Hepatocyte (in vitro differentiated cells): ENCODE measurements around the gene C4orf17. TPM values are rescaled to one million over a fixed set of nuclear protein-coding genes. Genes with fewer than 3 reads are reported as not detected.
"Not testable (repeated sequence)": the region's sequence is repeated elsewhere in the genome, so short reads cannot be mapped to it uniquely, and the experiment has no call there.

Source experiments
- DNase-seq: peaks from one replicate; pipeline ENCODE4 v3.0.0-alpha.2; 2016; ENCODE audit warnings: low spot score
- H2AFZ ChIP-seq: fragments of 200-600 bp; sonication (generic); 2 replicates; pipeline ENCODE4 v1.6.0; 2016; ENCODE audit warnings: antibody characterized with exemption, mild to moderate bottlenecking
- H3K27ac ChIP-seq: fragments of 200-600 bp; sonication (generic); 2 replicates; pipeline ENCODE4 v1.5.1; 2016; ENCODE audit warnings: mild to moderate bottlenecking
- H3K27me3 ChIP-seq: fragments of 200-600 bp; sonication (generic); 2 replicates; pipeline ENCODE4 v1.6.1; 2016
- H3K36me3 ChIP-seq: fragments of 200-600 bp; sonication (generic); replicated peaks from 2 replicates; pipeline ENCODE4 v1.5.1; 2016; ENCODE audit warnings: low read depth; ENCODE audit not compliant: insufficient read depth
- H3K4me1 ChIP-seq: fragments of 200-600 bp; sonication (generic); 2 replicates; pipeline ENCODE4 v1.5.1; 2016; ENCODE audit warnings: mild to moderate bottlenecking, moderate library complexity; ENCODE audit not compliant: insufficient read depth
- H3K4me2 ChIP-seq: fragments of 200-600 bp; sonication (generic); 2 replicates; pipeline ENCODE4 v1.6.0; 2016
- H3K4me3 ChIP-seq: fragments of 200-600 bp; sonication (generic); 2 replicates; pipeline ENCODE4 v1.5.1; 2016; ENCODE audit warnings: mild to moderate bottlenecking
- H3K79me2 ChIP-seq: fragments of 200-600 bp; sonication (generic); 2 replicates; pipeline ENCODE4 v1.6.0; 2017; ENCODE audit warnings: mild to moderate bottlenecking
- H3K9me2 ChIP-seq: fragments of 200-600 bp; sonication (generic); replicated peaks from 2 replicates; pipeline ENCODE4 v1.6.0; 2017; ENCODE audit warnings: mild to moderate bottlenecking; ENCODE audit not compliant: insufficient read depth
- H3K9me3 ChIP-seq: fragments of 200-600 bp; sonication (generic); 2 replicates; pipeline ENCODE4 v1.5.1; 2016; ENCODE audit warnings: low read depth, mild to moderate bottlenecking
- H4K20me1 ChIP-seq: fragments of 200-600 bp; sonication (generic); 2 replicates; pipeline ENCODE4 v1.6.0; 2016; ENCODE audit warnings: mild to moderate bottlenecking; ENCODE audit not compliant: insufficient read depth, poor library complexity, severe bottlenecking
- EZH2 ChIP-seq: fragments of 200-600 bp; sonication (generic); IDR thresholded peaks from 2 replicates; pipeline ENCODE4 v1.6.1; 2016; ENCODE audit warnings: antibody characterized with exemption, mild to moderate bottlenecking, borderline replicate concordance
- EZH2phosphoT487 ChIP-seq: fragments of 200-600 bp; sonication (generic); IDR thresholded peaks from one replicate; pipeline ENCODE4 v1.6.1; 2018; ENCODE audit warnings: antibody characterized with exemption, mild to moderate bottlenecking, low read depth, moderate library complexity; ENCODE audit not compliant: unreplicated experiment, severe bottlenecking
- WGBS: methylation state at CpG from one replicate; pipeline ENCODE4 v1.1.6; 2016; ENCODE audit warnings: low lambda C conversion rate; ENCODE audit errors: missing lambda C conversion rate; 5-methylcytosine and 5-hydroxymethylcytosine counted together
- polyA plus RNA-seq: library from polyadenylated mRNA; unstranded; fragments of >200 nt; fragmentation: Nextera tagmentation; extraction: Ambion mirVana; gene quantifications from 2 replicates; pipeline ENCODE4 v1.2.1, GENCODE V29; 2016
- total RNA-seq: library from RNA; depleted of rRNA; stranded (reverse); fragments of >200 nt; gene quantifications from 2 replicates; pipeline ENCODE4 v1.2.3, GENCODE V29; 2014
- TF ChIP-seq, protein P1 (sequence below): fragments of 200-600 bp; sonication (generic); IDR thresholded peaks from 2 replicates; pipeline ENCODE4 v1.5.1; 2016; ENCODE audit warnings: antibody characterized with exemption, mild to moderate bottlenecking; ENCODE audit not compliant: poor library complexity

Gene C4orf17
- total and polyA plus RNA-seq, 2 experiments from 2014 or later, result not detected

DNA sequence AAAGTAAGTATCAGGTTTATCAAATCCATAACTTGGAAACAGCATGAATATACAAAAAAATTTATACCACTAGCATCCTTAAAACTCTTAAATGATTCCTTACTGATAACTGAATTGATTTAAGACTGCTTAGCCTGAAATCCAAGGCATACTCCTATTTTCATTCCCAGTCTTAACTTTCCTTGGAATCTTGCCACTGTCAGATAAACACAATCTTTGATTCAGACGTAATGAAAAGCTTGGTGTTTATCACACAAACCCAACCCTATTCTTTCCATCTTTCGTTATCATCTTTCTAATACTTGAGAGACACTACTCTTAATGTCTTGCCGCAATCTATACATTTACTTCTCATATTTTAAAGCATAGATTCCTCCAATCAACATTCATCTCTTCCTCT, 19.1 kb downstream of the C4orf17 start:
- Histone ChIP-seq H3K27ac (no peak overlapping the region), H3K79me2 (no peaks in the 10 kb centered on the region), H3K4me1 (no peaks in the 10 kb centered on the region), H3K4me2 (no peak overlapping the region), H2AFZ (no peak overlapping the region), H3K36me3 (no peaks in the 10 kb centered on the region), H3K9me2 (no peaks in the 10 kb centered on the region), H4K20me1 (no peaks in the 10 kb centered on the region), H3K4me3 (no peak overlapping the region), H3K27me3 (no peaks in the 10 kb centered on the region), H3K9me3 (no peaks in the 10 kb centered on the region)
- no peak for TF ChIP-seq EZH2
- TF ChIP-seq, protein P1, sequence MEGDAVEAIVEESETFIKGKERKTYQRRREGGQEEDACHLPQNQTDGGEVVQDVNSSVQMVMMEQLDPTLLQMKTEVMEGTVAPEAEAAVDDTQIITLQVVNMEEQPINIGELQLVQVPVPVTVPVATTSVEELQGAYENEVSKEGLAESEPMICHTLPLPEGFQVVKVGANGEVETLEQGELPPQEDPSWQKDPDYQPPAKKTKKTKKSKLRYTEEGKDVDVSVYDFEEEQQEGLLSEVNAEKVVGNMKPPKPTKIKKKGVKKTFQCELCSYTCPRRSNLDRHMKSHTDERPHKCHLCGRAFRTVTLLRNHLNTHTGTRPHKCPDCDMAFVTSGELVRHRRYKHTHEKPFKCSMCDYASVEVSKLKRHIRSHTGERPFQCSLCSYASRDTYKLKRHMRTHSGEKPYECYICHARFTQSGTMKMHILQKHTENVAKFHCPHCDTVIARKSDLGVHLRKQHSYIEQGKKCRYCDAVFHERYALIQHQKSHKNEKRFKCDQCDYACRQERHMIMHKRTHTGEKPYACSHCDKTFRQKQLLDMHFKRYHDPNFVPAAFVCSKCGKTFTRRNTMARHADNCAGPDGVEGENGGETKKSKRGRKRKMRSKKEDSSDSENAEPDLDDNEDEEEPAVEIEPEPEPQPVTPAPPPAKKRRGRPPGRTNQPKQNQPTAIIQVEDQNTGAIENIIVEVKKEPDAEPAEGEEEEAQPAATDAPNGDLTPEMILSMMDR, result no peak
- TF ChIP-seq EZH2phosphoT487, result no peak
- 69% methylated on average over 3 of the region's 3 CpGs for WGBS
- no peak for DNase-seq

DNA sequence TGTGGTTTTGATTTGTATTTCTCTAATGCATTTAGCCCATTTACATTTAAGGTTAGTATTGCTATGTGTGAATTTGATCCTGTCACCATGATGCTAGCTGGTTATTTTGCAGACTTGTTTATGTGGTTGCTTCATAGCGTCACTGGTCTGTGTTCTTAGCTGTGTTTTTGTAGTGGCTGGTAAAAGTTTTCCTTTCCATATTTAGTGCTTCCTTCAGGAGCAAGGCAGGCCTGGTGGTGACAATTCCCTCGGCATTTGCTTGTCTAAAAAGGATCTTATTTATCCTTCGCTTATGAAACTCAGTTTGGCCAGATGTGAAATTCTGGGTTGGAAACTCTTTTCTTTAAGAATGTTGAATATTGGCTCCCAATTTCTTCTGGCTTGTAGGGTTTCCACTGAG, 23.9 kb downstream of the C4orf17 start:
- H3K79me2 ChIP-seq, H4K20me1 ChIP-seq, H3K4me2 ChIP-seq, H3K9me3 ChIP-seq, DNase-seq, H3K9me2 ChIP-seq, H3K4me1 ChIP-seq, H3K36me3 ChIP-seq, H2AFZ ChIP-seq, H3K27ac ChIP-seq, H3K4me3 ChIP-seq, H3K27me3 ChIP-seq: not testable (repeated sequence)
- 89% methylated on average over 3 of the region's 3 CpGs for WGBS

DNA sequence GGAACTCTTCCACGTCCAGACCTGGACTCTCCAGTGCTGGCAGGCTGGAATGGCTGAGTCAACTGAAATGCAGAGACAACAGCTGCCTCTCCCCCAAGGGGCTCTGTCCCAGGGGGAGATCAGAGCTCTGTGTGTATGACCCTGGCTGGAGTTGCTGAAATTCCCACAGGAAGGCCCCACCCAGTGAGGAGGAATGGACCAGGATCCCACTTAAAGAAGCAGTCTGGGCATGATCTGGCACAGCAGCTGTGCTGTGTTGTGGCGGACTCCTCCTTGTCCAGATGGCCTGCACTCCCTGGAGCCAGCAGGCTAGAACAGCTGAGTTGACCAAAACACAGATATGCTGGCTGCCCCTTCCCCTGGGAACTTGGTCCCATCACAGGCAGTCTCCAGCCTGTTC, 25.4 kb downstream of the C4orf17 start:
- no peak overlapping the region for H2AFZ ChIP-seq
- H3K9me3 ChIP-seq, result no peaks in the 10 kb centered on the region
- no peaks in the 10 kb centered on the region for H3K9me2 ChIP-seq
- H4K20me1 ChIP-seq, result no peaks in the 10 kb centered on the region
- H3K79me2 ChIP-seq, result no peaks in the 10 kb centered on the region
- no peak overlapping the region for H3K4me2 ChIP-seq
- DNase-seq, result no peak
- TF ChIP-seq EZH2phosphoT487 (no peak), EZH2 (no peak)
- TF ChIP-seq, protein P1, result no peak
- WGBS, result 73% methylated on average over 2 of the region's 2 CpGs
- H3K27me3 ChIP-seq, result no peaks in the 10 kb centered on the region
- no peak overlapping the region for H3K4me3 ChIP-seq
- H3K27ac ChIP-seq, result no peak overlapping the region
- no peaks in the 10 kb centered on the region for H3K36me3 ChIP-seq
- H3K4me1 ChIP-seq, result no peaks in the 10 kb centered on the region

DNA sequence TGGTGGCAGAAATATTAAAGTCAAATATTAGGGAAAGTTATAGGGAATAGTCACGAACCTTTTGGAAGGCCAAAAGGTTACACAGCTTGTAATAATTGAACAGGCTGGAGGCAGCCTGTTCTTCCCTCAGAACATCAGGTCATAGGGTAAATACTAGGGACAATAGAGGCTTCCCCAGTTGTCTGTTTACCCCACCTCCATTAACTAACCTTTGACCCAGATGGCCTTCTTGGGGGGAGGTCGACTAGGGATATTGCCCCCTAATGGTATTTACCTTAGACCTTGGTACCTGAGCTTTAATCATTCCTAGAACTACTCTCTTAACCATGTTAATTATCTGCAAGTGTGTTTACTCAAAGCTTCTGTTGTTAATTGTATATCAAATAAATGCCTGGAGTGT, 26.0 kb downstream of the C4orf17 start:
- H3K9me2 ChIP-seq, result no peaks in the 10 kb centered on the region
- H2AFZ ChIP-seq, result no peak overlapping the region
- WGBS, result 40% methylated on average over 2 of the region's 2 CpGs
- DNase-seq, result no peak
- H3K9me3 ChIP-seq, result no peaks in the 10 kb centered on the region
- H3K4me3 ChIP-seq, result no peak overlapping the region
- no peaks in the 10 kb centered on the region for H3K79me2 ChIP-seq
- no peaks in the 10 kb centered on the region for H3K27me3 ChIP-seq
- H4K20me1 ChIP-seq, result no peaks in the 10 kb centered on the region
- no peaks in the 10 kb centered on the region for H3K36me3 ChIP-seq
- no peak overlapping the region for H3K4me2 ChIP-seq
- TF ChIP-seq EZH2, result no peak
- TF ChIP-seq, protein P1, result no peak
- no peak for TF ChIP-seq EZH2phosphoT487
- no peaks in the 10 kb centered on the region for H3K4me1 ChIP-seq
- H3K27ac ChIP-seq, result no peak overlapping the region
